Left renal pelvis (tissue), 4 donors: Measurements from ENCODE around the gene OLAH. TPM values are rescaled to one million over a fixed set of nuclear protein-coding genes. Genes with fewer than 3 reads are reported as not detected.

Source experiments
- DNase-seq, 4 donors: peaks; one replicate each; pipeline ENCODE4 v3.0.0-alpha.2; 2013; ENCODE audit warnings: low read depth in 4 of 4, low spot score in 3 of 4
- polyA plus RNA-seq, 4 donors: library from polyadenylated mRNA; unstranded; fragments of 120-200 nt; gene quantifications; one replicate each; pipeline ENCODE4 v1.2.1, GENCODE V29; 2013; ENCODE audit not compliant: insufficient read length in 4 of 4

Gene OLAH
- polyA plus RNA-seq, 4 donors, result 0.34 to 0.94 (median 0.58) TPM

DNA sequence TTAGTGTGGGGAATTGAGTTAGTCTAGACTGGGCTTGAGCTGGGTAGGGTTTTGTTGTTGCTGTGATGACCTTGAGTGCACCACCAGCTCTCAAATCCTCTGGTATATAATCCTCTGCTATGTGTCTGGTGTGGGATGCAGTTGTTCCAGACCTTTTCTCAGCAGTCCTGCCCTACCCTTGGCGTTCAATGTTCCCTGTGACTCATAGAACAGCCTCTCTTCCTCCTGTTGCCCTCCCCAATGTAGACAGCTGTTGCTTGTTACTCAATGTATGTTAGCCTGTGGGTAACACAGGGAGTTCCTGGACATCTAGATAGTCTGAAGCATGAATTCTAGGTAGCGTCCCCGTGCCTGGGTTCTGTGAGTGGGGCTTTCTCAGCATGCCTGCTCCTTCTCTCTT is 25.1 kb downstream of the OLAH start:
- DNase-seq, result no peak

DNA sequence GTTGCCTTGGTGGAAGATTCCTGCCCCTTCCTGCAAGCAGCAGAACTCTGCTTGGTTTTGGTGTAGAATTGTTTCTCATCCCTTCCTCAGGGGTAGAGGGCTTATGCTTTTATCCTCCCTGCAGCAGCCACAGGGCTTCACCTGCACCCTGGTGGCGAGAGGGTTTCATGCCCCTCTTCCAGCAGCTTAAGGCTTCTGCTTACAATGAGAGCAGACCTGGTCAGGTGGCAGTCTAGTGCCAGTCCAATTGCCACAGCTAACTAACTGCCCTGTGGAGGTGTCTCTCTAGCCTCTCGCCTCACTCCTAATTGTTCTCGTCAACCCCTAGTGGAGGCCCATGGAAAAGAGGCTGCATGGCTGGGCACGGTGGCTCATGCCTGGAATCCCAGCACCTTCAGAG is 25.5 kb downstream of the OLAH start:
- no peak for DNase-seq

DNA sequence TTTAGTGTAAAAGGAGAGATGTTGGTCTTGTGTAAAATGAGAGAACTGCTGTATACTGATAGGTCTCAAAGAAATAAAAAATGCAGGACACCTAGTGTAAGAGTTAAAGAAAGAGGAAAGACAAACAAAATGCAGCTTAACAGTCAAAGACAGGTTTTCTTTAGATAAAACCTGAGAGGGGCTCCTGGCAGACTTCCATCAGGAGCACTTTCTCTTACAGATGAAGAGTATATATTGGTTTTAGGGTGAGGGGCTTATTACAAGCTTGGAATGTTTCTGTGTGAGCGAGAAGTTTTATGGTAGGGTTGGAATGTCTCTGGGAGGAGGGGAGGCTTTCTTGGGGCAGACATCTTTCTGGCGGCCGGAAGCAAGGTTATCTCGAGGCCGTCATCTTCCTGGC is 28.6 kb downstream of the OLAH start:
- no peak for DNase-seq

DNA sequence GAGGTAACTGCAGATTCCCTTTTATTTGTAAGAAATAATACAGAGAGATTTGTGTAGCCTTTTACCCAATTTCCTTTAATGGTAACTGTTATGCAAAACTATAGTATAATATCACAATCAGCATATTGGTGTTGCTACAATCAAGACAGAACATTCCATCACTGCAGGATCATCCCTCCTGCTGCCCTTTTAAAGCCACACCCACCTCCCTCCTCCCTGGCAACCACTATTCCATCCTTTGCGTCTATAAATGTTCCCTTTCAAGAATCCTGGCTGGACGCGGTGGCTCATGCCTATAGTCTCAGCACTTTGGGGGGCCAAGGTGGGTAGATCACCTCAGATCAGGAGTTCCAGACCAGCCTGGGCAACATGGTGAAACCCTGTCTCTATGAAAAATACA is 31.7 kb downstream of the OLAH start:
- DNase-seq, result no peak

DNA sequence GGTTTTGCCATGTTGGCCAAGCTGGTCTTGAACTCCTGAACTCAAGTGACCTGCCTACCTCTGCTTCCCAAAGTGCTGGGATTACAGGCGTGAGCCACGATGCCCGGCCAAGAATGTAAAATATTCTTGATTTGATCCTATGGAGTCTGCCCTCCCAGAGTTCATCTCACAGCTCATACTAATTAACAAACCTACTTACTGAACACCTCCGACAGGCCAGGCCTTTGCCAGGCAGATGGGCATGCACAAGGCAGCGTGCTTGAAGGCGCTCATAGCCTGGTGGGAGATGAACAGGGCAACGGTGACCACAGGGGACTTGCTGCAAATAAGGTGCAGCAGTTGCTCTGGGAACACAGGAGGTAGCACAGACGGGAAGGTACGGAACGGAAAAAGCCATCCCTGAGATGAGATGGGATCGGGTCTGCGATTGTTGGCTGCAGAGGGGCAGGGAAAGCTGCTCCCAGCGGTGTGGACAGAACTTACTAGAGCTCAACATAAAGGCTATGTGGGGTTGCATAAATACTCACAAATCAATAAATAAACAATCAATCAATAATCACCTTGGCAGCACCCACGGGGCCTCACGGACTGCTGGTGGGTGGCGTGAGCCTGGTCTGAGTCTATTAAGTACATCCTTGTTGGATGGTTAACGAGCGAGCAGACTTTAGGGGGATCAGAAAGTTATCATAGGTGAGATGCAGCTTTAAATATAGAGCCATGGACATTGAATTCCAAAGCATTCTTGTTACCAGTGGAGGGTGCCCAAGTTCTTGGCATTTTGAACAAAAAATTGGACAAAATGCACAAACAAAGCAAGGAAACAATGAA is 40.1 kb downstream of the OLAH start:
- no peak for DNase-seq

DNA sequence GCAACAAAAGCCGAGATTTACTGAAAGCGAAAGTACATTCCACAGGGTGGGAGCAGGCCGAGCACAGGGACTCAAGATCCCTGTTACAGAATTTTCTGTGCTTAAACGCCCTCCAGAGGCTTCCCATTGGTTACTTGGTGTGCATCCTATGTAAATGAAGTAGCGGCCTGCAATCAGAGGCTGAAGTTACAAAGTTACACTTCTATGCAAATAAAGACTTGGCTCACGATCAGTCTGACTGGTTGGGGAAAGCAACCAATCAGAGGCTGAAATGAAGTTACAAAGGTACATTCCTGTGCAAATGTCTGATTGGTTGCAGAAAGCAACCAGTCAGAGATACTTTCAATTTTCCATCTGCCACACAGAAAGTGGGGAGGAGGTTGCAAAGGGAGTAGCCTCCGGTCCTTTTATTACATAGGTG is 40.8 kb downstream of the OLAH start:
- peak; percentile 65 to 81 (median 72) for DNase-seq

DNA sequence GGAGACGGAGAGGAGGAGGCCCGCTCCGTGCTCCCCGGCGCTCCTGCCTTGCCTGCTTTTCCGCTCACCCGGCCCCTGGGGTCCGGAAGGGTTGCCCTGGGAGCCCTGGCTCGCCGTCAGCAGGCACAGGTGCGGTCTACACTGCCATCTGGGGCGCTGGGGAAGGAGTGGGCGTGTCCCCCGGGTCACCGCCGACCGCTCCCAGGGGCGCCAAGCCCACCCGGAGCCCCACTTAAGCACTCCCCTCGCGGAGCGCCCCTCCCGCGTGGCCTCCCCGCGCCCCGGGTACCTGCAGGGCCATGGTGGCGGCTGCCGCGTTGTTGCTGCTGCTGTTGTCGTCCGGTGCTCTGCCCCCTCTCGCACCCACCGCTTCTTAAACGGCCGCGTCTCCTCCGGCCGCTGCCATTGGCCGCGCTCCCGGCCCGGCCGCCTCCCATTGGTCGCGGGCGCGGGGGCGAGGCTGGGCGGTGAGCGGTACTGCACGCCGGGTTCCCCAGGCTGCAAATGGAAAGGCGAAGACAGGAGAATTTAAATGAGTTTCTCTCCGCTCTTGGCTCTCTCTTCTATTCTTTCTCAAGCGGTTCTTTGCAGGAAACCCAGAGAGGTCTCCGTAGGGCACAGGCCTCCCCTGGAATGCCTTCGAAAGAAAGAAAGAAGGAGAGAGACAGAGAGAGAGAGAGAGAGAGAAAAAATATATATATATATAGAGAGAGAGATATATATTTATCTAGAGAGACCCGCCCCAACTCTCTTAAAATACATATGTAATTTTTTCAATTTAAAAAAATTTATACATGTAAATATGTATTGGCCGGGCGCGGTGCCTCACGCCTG is 44.9 kb downstream of the OLAH start, which contains the start of gene ACBD7:
ACBD7 (minus strand) TSS at position 349 of the 834 bp plus-strand sequence; CDS start at position 301, 48 bp downstream.
- peak; percentile 46 to 78 (median 68) for DNase-seq

DNA sequence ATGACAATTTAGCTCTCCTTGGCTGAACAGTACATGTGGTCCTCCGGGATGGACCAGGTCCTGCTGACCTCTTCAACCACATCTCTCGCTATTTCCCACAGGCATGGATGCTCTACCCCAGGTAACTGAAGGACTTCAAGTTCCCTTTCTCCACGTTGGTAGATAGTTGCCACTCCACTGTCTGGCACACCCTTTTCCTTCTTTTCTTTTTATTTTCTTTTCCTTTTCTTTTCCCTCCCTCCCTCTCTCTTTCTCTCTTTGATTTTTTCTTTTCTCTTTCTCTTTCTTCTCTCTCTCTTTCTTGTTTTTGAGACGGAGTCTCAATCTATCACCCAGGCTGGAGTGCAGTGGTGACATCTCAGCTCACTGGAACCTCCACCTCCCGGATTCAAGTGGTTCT is 47.7 kb downstream of the OLAH start:
- DNase-seq, result no peak

DNA sequence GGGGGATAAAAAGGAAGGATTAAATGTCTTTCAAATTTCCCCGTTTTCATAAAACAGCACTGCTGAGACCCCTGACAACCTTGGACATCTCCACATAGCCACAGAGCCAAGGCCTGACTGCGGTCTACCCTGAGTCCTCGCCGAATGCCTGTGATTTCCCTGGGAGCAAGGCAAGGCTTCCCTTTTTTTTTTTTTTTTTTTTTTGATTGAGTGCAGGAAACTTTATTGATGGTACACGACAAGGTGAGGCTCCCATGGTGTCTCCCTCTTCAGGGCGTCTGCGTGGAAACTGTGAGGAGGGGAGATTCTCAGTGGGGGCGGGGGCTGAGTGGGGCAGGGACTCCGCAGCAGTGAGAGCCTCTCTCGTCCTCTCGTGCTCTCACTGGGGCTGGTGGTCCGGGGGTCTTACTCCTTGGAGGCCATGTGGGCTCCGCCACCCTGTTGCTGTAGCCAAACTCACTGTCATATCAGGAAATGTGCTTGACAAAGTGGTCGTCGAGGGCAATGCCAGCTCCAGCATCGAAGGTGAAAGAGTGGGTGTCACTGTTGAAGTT is 49.2 kb downstream of the OLAH start:
- no peak for DNase-seq

DNA sequence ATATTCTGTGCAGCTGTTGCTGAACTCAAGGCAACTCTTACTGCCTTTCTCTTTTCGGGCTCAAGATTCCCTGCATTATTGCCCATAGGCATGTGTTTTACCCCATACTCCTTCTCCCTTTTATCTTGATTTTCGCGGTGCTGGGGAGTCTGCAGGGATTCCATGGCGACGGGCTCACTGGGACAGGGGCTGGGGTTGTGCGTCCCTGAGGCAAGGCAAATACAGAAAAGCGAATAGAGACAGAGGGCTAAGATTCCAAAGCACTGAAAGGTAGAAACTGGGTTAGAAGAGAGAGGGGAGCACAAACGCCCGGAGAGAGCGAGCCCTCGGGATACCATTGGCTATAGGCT is 52.9 kb downstream of the OLAH start:
- no peak for DNase-seq

DNA sequence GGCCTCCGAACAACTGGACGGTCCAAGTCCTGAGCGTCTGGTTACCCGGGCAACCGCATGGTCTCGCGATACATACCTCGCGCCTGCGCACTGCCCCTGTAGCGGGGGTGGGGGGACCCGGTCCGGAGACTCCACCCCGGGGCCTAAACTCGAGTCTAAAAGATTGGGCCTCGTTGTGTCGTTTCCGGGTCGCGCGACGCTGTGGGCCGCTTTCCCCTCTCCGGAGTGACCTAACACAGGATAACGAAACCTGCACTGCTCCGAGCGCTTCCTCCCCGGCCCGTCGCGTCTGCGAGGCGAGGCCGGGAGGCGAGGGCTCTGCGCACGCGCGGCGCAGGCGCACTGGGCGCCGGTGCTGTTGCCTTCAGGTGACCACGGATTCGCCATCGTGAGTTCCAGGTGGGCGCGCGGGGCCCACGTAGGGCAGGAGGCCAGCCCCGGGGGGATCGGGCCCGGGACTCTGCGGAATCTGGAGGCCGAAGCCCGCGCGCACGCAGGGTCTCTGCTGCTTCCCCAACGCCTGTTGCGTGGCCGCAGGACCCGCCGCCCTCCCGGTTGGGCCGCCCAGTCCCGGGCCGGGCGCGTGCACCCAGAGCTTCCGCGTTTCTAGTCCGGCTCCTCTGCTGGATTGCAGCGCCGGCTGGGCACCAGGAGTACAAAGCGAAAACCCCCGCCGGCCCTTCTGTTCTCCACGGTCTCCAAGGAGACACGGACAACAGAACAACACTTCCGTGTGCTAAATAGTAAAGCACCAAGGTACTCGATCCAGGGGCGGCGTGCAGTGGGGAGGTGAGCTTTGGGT is 53.5 kb downstream of the OLAH start, which contains the start of gene RPP38:
RPP38 (plus strand) TSS at position 345 of the 802 bp plus-strand sequence. CDS start 5,960 bp downstream, outside the sequence.
- DNase-seq, result peak; percentile 90 to 93 (median 93)

DNA sequence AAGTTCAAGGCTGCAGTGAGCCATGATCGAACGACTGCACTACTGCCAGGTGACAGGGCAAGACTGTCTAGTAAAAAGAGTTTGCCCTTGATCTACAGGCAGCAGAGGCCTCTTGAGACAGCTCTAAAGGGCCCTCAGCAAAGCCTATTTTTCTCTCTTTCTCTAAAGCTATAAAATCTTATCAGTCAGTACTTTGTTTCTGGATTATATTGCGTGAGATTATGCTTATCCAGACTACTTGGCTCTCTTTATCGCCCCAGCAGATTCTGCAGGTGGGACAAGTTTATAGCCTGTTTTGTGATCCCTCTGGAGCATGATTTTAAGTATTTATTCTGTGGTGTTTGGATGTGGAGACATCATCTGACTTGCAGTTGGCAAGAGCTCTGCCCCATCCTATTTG is 56.1 kb downstream of the OLAH start:
- no peak for DNase-seq

DNA sequence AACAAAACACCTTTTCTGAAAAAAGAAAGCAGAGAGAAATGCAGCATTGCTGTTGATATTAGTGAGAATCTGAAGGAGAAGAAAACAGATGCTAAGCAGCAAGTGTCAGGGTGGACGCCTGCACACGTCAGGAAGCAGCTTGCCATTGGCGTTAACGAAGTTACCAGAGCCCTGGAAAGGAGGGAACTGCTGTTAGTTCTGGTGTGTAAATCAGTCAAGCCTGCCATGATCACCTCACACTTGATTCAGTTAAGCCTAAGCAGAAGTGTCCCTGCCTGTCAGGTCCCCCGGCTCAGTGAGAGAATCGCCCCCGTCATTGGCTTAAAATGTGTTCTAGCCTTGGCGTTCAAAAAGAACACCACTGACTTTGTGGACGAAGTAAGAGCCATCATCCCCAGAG is 59.8 kb downstream of the OLAH start:
- no peak for DNase-seq

DNA sequence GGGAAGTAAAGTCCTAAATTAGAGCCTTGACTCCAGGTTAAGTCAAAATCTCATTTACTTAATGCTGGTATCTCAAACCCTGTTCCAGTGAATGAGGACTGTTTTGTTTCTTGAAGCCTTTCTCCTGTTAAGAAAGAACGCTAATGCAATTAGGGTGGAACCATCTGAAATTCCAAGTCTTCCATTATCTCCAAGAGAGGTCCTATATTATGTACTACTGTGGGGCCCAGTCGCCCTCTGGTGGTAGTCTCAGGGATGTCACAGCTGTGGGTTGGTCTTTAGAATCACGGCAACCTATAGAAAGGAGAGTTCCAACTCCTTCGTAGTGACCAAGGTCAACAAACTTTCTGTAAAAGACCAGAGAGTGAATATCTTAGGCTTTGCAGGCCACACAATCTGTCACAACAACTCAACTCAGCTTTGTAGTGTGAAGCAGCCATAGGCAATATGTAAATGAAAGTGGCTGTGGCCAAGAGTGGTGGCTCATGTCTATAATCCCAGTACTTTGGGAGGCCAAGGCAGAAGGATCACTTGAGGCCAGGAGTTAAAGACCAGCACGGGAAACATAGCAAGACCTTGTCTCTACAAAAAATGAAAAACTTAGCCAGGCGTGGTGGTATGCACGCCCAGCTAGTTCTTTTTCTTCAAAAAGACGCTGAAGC is 62.7 kb downstream of the OLAH start:
- DNase-seq, result peak in 1 of 4 donors; percentile 50

DNA sequence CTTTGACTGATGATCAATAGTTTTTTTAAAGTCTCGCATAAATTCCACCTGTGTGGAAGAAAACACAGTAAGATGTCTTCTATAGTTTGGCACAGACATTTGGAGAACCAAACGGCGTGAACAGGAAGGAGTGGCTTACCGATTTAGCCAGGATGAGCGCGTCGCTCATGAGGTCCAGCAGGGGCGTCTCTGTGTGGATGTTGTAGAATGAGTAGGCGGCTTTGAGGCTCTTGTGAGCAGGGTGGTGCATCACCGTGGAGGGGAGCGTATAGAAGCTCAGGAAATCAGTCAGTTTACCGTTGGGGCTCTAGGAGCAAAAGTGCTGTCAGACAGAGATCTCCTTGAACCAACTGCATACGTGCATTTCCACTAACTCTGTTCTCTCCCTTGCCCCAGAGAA is 68.9 kb downstream of the OLAH start:
- DNase-seq, result no peak

DNA sequence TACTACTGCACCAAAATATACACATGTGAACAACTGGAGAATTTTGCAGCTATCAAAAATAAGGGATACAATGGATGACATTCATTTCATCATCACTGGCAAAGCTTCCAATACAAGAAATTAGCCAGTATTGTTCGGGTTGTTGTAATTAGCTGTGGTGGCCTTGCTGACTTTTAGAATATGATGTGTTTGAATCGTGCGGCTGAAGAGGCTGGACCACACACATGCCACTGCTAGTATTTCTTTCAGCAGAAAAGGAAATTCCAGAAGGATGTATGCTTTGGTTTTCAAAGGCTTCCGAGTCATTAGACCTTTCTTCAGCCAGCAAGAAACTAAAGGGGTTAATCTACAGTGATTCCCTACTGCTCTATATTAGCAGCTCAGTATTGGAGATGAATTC is 70.0 kb downstream of the OLAH start:
- DNase-seq, result no peak

DNA sequence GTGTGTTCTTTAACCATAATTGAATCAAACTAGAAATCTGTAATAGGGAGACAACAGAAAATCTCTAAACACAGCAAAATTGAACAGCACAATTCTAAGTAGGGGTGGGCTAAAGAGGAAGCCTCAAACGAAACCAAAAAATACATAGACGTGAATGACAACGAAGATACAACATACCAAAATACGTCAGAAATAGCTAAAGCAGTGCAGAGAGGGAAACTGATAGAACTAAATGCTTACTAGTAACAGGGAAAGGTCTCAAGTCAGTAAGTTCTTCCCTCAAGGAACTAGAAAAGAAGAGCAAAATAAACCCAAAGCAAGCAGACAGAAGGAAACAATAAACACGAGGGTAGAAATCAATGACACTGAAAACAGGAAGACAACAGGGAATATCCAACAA is 72.5 kb downstream of the OLAH start:
- DNase-seq, result no peak

DNA sequence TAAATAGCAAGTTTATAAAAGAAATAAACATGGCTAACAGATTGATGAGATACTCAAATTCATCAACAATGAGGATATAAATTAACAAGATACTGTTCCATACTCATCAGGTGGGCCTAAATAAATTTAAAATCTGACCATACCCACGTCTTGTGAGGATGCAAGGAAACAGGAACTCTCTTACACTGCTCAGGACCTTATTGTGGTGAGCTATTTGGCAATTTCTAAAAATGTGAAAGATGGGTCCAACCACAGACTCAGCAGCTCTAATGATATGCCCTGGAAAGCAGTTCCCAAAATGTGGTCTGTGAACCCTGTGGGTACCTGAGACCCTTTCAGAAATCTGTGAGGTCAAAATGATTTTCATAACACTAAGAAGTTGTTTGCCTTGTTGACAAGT is 74.9 kb downstream of the OLAH start:
- DNase-seq, result no peak

DNA sequence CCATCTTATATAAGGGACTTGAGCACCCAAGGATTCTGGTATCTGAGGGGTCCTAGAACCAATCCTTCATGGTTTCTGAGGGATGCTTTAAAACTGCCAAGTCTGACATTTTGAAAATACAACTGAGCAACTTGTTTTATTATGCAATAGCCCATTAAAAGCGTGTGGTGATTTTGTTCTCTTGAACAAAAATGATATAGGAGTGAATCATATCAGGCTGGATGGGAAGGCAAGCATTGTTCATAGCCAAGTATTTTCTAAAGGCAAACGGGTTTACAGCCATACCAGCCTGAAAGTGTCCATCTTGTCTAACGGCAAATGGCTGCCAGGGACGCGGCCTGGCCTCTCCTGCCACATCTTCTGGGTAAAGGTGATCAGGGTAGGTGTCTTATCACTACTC is 76.8 kb downstream of the OLAH start:
- no peak for DNase-seq

DNA sequence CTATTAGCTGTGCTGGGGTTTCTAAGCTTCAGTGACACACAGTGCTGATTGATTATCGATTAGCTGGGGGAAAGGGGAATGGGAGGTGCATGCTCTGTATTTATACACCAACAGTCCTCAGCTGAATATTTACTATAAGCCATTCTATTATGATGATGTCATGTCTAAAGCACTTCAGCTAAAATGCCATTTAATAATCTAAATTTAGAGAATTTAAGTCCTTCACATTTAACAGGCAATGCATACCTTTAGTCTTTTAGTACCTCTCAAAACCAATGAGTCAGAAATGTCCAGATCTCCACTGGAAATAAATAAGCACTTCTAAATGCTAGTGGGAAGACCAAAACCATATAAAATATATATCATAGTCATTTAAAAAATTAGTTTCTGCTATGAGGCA is 78.0 kb downstream of the OLAH start:
- DNase-seq, result no peak
